ENCODE data around the gene CLTCL1.

CLTCL1 gene

GRCh38 chr22:19174106-19175025 is 117.2 kb downstream of the CLTCL1 start:
- ChIA-PET POLR2A (ENCODE audit: low non-redundant PET) (interaction anchor here (0.6 to 1.1 kb wide), 3 partner anchors 30 to 117 kb away, joined by 3 to 5 read pairs (median 3); partner anchors contain the start of genes CLTCL1 and ESS2), CTCF (interaction anchor here (0.6 kb wide), 1 partner anchor 21 kb away, joined by 3 read pairs; no protein-coding TSS in a partner anchor)
- no peak for TF ChIP-seq CTCF (conservative IDR thresholded peaks at IDR 0.05; ENCODE audit: low read depth)
- peak overlapping the region; percentile 96 for H3K27ac ChIP-seq
- peak; percentile 17 for DNase-seq (ENCODE audit: low spot score)

GRCh38 chr22:19173047-19174035 is 118.2 kb downstream of the CLTCL1 start:
- POLR2A ChIA-PET (ENCODE audit: low non-redundant PET), result no interaction called here
- peak overlapping the region; percentile 96 for H3K27ac ChIP-seq
- CTCF ChIA-PET, result interaction anchor here (0.6 kb wide), 1 partner anchor 20 kb away, joined by 3 read pairs; no protein-coding TSS in a partner anchor
- TF ChIP-seq CTCF (conservative IDR thresholded peaks at IDR 0.05; ENCODE audit: low read depth), result no peak
- no peak for DNase-seq (ENCODE audit: low spot score)

GRCh38 chr22:19172213-19173046 is 119.1 kb downstream of the CLTCL1 start:
- ChIA-PET POLR2A (ENCODE audit: low non-redundant PET) (no interaction called here), CTCF (no interaction called here)
- peak overlapping the region; percentile 96 for H3K27ac ChIP-seq
- no peak for TF ChIP-seq CTCF (conservative IDR thresholded peaks at IDR 0.05; ENCODE audit: low read depth)
- no peak for DNase-seq (ENCODE audit: low spot score)

GRCh38 chr22:19169947-19170318 is 121.6 kb downstream of the CLTCL1 start:
- DNase-seq (ENCODE audit: low spot score), result no peak
- ChIA-PET POLR2A (ENCODE audit: low non-redundant PET) (no interaction called here), CTCF (no interaction called here)
- no peak for TF ChIP-seq CTCF (conservative IDR thresholded peaks at IDR 0.05; ENCODE audit: low read depth)
- H3K27ac ChIP-seq, result no peak overlapping the region

- ChIA-PET POLR2A (ENCODE audit: low non-redundant PET) (no interaction called here), CTCF (no interaction called here)
- no peak for DNase-seq (ENCODE audit: low spot score)
- H3K27ac ChIP-seq, result no peak overlapping the region
- TF ChIP-seq CTCF (conservative IDR thresholded peaks at IDR 0.05; ENCODE audit: low read depth), result no peak
These were observed 122.2 kb downstream of the CLTCL1 start for GRCh38 chr22:19169002-19169946.
